Stimulated activated CD8-positive, alpha-beta memory T cell treated with anti-CD3 and anti-CD28 coated beads, Interleukin-7, amount 100 ng/mL, for 4 hours (primary cell): Measurements from ENCODE around the gene KLHL17.

ENCODE experiments used
- DNase-seq, 2 donors: peaks; one replicate each; pipeline ENCODE4 v3.0.0-alpha.2; 2020; ENCODE audit warnings: low read depth in 2 of 2

KLHL17 gene

DNA sequence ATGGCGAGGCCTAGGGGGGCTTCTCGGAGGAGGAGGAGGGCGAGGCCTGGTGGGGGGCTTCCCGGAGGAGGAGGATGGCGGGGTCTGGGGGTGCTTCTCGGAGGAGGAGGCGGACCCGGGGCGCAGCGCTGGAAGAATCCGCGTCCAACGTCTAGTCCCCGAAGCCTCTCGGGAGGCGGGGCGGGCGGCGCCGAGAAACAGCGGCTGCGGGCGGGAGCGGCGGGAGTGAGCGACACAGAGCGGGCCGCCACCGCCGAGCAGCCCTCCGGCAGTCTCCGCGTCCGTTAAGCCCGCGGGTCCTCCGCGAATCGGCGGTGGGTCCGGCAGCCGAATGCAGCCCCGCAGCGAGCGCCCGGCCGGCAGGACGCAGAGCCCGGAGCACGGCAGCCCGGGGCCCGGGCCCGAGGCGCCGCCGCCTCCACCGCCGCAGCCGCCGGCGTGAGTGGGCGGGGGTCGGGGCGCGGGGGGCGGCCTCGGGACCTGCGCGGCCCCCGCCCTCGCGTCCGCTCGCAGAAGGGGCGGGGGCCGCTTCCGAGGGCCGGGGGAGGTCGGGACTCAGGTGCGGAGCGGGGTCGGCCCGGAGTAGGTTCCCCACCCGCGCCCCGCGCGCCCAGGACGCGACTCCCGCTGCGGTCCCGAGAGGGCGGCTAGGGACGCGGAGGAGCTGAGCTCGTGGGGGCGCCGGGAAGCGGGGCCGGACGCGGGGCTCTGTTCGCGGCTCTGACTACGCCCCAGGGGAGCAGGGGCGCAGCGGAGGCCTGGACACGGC, at the start of gene KLHL17:
KLHL17 (plus strand) TSS at position 222 of the 769 bp plus-strand sequence; CDS start at position 332, 110 bp downstream.
- peak; percentile 54 to 77 for DNase-seq

DNA sequence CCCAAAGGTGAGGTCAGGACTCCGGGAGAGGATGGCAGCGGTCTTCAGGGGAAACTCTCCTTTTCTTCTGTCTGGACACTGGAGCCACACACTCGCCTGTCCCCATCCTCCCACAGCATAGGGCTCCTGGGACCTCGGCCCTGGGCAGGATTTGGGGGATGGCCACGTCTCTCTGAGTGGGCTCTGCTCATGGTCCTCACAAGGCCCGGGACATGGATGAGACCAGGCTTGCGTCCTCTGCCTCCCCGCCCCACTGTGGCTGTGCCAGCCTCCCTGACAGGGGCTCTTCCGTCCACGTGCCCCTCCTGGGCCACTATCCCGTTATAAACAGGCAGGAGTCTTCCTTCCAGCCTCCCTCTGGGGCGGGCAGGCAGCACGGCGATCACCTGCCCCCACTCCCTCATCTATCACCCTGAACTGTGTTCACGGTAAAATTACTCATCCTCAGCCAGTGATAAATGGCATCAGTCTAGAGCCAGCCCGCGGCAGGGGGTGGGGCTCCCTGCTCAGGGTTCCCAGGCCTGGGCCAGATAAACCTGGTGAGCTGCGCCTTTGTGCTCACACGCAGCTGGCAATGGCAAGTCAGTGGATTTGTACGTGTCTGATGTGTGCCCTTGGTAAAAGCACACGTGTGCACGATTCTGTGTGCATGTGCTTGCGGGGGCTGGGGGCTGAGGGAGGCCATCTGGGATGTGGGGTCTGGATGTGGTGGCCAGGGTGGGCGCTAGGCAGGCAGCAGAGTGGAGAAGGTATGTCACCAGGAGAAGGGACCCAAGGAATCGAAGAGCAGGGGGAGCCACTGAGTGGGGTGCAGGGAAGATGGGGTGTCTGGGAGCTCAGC, 49.3 kb upstream of the KLHL17 start:
- DNase-seq: no peak

DNA sequence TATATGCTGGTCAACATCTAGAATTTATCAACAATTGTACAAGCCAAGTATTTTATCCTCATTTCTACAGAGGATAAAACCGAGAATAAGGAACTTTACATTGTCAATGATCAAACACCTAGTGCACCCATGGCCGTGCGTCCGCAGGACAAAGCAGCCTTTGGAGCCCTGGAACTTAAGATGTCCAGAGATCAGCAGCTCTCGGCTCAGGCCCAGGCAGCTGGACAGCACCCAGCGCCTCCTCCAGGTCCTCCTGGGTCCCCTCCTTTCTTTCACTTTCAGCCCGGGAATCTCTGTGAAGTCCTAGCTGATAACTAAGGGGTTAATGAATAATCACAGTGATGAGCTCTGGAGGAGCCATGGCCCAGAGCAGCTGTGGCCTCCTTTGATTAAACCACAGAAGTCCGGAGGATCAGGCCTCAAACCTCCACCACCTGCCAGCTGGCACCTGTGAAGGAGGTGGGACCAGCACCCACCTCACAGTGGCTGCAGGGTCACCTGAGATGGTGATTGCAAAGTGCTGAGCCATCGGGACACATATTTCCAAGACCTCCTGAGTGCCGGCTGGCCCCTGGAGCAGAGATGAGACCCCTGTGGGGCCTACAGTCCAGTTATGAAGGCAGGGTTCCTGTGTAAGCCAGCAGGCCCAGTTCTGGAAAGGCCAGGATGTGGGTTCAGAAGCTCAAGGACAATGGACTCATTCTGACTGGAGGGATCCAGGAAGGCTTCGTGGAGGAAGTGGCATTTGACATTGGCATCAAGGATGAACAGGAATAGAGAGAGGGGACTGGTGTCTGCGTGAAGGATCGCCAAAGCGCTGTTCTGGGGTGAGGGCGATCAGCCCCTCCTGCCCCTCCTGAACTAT, 48.3 kb upstream of the KLHL17 start:
- no peak for DNase-seq

DNA sequence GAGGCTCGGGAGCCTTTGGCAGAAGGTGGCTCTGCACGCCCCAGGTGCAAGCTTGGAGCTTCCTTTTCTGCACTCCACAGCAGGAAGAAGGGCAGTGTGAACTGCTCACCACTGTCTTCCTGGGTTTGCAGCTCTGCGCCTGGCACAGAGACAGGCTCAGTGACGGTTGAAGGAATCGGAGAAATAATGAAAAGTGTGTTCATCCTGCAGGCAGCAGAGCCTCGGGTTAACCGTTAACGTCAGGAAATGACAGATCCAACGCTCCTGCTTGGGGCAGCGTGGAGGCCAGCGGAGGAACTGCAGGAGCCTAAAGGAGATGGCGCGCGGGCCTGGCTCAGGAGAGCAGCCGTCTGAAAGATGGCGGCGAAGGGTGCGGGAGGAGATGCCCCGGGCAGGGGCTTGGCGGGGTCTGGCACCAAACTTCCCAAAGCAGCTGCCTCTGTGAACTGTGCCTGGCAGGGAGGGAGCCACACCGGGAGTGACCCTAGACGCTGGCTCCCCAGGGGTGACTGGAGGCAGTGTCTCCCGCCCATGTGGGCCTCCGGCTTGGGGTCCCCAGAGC, 47.6 kb upstream of the KLHL17 start:
- no peak for DNase-seq

DNA sequence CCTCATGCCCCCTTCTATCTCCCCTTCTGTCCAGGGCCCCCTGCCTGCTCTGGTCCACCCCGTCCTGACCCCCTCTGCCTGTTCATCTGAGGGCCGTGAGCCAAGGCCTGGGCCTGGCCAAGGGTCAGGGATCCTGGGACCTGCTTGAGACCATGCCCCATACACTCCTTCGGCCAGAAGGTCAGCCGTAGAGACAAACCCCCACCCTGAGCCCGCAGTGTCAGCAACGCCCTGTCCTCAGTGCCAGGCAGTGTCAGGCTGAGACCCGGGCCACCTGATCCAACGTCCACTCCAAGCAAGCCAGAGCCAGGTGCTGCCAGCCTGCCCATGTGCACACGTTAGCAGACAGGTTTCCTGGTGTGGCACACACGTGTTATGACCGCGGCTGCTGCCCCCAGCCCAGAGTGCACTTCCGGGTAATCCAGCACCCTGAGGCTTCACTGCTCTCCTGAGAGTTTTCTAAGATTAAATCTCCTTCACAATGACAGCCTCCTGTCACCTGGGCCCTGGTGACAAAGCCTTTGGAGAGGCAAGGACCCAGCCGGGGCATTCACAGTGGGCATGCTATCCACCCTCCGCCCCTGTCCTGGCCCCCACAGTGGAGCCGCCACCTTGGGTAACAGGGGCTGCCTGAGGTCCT, 46.8 kb upstream of the KLHL17 start:
- no peak for DNase-seq

DNA sequence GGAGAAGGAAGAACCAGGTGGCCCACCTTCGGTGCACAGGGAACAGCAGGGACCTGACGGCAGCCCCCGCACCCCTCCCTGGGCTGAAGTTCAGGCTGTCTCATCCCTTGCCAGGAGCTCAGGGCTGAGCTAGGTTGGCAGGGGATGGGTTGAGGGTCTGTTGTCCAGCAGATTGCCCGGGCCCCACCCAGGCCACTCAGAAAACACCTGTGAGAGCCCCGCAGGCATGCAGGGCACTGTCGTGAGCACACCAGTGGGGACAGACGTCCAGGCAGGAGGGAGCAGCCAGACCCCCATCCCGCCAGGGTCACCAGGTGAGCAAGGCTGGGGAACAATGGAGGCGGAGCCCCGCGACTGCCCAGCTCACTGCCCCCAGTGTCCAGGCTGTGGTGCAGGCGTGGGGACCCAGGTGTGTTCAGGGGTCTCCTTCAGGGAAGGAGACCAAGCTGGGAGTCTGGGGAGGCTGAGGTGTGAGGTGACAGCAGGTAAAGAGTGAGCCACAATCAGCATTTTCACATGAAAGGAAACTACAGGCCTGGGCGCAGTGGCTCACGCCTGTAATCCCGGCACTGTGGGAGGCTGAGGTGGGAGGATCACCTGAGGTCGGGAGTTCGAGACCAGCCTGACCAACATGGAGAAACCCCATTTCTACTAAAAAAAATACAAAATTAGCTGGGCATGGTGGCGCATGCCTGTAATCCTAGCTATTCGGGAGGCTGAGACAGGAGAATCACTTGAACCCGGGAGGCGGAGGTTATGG, 46.1 kb upstream of the KLHL17 start:
- no peak for DNase-seq

DNA sequence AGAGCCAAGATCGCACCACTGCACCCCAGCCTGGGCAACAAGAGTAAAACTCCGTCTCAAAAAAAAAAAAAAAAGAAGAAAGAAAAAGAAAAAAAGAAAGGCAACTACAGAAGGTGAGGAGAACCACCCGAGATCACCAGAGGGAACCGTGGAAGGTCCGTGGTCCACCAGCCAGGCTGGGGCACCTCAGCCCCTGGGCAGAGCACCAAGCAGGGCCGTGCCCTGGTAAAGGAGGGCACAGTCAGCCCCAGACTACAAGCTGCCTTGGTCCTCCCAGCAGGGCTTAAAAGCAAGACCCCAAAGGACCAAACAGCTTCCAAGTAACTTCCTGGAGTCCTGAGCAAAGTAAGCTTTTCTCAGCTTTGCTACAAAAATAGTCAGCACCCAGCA, 45.5 kb upstream of the KLHL17 start:
- no peak for DNase-seq

DNA sequence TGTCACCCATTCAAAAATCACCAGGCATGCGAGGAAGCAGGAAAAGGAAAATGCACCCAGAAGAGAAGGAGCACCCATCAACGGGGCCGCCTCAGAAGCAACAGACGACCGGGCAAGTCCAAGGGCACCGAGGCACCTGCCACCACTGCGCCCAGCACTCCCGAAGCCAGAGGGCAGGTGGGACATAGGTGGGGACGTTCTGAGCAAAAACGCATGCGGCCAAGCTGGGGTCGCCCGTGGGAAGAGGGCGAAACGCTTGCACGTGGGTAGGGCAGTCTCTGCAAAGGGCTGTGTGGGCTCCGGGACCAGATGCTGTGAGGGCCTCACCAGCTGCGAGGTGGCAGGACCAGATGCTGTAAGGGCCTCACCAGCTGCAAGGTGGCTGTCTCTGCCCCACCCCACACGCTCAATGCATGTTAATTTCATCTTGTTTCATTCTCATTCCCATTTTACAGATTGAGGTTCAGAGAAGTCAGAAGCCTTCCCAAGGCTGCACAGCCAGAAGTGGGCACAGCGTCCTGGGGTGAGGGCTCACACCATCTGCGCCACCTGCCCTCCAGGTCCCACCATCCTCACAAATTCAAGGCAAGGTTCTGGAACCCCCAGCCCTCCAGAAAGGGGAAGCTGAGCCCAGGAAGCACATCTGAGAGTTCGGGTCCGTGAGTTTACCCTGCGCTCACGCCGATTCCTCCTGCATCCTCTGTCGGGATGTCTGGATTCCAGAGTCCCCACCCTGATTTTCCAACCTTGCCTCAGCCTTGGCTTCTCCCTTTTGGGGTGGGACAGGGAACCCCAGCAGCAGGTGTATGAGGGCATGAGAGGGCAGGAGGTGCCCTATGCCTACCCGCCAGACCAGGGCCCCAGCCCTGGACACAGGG, 44.9 kb upstream of the KLHL17 start:
- no peak for DNase-seq

DNA sequence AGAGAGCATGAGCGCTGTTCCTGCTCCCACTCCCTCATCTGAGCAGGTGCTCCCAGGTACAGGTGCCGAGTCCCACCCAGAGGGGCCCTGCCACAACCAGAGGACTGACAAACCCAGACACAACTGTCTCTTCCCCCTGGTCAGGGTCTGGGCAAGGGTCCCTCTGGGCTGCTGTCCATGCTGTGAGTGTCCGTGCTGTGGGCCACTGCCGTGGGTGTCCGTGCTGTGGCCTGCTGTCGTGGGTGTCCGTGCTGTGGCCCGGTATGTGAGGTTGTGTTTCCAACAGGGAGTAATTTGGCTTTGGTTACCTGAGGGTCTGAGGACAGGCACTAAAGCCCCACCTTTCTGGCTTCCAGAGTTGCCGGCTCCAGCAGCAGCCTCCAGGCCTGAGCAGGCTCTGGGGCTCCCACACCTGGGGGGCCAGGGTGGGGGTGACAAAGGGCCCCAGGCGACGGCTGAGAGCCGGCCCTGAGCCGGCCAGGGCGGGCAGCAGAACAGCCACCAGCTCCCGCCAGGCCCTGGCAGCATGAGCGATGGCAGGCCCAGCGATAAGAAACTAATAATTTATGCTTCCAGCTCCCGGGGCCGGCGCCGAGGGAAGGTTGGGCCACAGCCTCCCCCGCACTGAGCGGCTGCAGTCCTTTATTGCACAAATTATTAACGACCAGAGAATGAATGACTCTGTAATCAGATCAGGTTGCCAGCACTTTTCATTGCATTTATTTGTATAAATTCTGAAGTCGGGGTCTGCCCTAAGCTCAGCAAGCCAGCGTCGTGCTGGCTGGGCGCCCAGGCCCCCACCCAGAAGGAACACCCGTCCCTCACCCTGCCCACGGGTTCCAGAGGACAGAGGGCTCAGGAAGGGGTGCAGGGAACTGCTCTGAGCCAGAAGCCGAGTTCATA, 44.0 kb upstream of the KLHL17 start:
- no peak for DNase-seq

DNA sequence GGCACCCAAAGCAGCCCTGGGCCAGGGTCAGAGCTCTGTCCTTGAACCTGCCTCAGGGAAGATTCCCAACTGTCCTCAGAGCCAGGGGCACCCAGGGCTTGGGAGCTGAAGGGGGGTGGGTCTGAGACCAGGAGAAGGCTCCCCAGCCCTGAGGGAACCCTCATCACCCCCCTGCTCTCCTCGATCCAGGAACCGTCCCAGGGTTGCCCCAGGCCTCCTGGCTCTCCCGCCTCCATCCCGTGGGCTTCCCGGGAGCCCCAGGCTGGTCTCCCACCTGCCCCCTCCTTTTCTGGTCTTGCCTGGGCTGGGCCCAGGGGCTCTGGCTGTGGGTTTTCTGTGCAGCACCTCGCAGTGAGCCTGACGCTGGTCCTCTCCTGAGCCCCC, 43.3 kb upstream of the KLHL17 start:
- DNase-seq: no peak

DNA sequence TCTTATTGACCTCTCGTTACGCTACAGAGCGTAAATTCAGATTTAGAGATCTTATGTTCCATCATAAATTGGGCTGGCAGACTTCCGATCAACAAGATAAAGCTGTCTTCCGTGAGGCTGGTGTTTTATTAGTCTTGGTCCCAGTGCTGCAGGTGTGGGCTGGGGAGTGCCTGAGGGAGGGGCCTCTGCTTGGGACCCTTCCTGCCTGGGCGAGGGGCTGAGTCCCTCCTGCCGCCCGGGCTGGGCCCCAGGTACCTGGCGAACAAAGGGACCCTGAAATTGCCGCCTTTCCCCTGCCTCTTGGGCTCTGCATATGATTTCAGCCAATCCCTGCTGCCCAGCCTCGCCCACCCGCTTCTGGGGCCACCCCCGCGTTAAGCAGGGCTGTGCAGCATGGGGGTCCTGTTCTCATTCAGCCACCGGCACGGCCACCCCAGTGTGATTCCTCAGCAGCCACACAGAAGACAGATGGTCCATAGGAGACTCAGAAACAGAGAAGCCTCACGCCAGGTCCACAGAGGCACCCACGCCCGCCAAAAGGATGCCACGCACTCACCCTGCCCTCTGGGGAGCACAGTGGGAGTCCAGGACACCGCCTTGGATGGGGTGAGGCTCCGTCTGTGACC, 42.8 kb upstream of the KLHL17 start:
- no peak for DNase-seq

DNA sequence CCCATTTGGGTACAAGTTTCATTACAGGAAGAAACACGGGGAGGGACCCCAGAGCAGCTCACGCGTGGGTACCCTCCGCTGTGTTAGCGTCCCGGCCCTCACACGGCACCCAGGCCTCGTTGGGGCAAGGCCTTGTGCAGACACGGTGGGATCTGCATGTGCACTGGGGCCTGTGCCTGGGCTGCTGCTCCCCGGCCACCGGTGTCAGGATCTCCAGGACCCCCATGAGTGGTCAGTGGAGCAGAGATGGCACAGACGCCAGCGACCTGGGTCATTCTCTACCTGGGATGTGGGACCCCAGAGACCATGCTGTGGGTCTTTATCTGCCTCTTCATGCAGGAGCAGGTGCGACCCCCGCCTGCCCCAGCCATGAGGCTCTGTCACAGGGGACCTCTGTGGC, 42.0 kb upstream of the KLHL17 start:
- no peak for DNase-seq

DNA sequence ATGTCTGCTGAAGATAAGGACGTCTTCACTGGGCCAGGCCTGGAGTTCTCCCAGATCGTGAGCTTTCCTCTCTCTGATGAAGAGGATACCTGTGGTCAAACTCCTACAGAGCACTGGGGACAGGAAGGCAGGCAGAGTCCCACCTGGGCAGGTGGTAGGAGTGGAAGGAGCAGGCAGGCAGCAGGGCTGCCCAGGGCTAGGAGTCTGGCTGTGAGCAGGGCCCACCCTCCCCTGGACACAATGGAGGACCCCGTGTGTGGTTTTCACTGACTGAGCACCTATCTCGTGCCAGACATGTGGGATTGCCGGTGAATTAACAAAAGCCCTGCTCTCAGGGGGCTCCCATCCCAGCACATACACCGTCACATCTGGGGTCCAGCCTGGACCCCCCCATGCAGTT, 41.5 kb upstream of the KLHL17 start:
- no peak for DNase-seq

DNA sequence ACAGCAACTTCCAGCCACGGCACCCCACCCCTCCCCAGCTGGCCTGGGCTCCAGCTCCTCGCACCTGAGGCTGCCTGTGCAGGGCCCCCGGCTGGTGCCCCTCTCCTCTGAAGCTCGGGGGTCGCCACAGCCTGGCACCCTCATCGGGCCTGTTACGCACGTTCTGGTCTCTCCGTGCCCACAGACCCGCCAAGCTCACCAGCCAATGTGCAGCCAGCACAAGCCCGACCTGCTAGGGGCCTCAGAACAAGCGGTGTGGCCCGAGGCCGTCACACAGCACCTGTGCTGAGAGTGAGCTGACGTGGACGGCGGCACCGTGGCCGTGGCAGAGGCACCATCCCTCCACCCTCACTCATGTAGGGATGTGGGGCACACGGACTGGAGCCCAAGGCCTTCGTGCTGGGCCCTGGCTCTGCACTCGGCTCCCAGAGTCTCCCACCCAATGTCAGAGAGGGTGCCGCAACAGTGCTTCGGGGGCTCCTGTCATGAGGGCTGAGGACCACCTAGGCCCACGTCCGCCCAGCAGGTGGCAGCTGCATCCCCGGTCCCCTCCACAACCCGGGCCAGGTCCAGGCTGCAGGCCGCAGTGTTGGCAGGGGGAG, 41.0 kb upstream of the KLHL17 start:
- no peak for DNase-seq

DNA sequence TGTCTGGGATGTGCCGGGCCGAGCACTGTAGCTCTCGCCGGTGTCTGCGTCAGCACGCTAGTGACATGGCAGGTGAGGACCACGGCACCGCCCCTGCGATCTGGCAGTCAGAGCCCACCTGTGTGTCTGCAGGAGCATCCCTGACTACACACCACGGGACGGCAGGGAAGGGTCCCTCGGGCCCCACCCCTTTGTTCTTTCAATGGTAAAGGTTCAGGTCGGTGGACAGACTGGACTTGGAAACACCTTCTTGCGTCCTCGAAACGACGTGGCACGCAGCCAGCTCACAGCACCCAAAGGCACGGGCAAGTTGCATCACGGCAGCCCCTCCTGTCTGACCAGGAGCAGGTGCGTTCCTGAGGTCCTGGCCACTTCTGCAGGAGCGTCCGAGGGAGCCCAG, 40.4 kb upstream of the KLHL17 start:
- DNase-seq: no peak

DNA sequence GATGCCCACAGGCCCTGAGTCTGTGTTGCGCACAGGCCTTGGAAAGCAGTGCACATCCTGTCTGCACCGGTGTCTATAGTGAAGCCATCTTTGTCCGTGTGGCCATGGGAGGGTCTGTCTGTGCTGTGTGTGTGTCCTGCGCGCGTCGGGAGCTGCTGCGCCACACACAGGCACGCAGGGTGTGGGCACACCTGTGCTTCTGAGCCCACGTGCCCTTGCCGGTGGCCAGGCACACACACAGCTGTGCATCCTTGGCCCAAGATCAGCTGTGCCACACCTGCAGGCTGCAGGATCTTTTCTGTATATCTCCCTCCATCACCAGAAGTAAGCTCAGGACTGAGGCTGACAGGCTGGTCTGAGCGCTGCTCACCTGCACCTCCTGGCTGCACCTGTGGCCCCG, 39.9 kb upstream of the KLHL17 start:
- no peak for DNase-seq

DNA sequence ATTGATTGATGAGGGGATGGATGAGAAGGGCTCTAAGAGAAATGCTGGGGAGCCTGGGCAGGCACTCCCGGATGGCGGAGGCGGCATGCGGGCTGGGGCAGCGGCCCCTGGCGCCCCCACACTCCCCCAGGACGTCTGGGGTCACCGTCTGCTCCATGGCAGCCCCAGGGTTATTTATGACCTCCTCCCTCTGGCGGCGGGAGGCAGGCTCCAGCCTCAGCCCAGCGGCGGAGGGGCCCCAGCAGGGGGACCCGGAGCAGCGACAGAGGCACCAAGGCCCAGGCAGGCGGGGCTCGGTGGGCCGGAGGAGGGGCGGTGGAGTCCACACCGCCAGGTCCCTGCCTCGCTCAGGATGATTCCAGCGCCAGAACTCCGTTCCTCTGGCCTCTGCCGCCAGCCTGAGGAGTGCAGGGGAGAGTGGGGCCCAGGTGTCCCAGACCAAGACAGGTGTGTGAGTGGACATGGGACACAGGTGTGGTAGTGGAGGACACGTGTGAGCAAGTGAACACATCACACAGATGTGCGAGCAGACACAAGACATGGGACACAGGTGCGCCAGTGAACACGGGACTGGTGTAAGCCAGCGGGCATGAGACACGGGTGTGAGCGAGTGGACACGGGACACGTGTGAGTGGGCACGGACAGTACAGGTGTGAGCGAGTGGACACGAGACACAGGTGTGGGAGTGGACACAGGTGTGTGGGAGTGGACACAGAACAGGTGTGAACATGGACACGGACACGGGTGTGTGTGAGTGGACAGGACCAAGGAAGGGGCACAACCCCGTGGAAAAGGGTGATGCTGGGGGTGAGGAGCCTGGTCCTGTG, 39.2 kb upstream of the KLHL17 start:
- no peak for DNase-seq
